HepG2 (cell line): Measurements from ENCODE around the gene ATRIP. TPM values are rescaled to one million over a fixed set of nuclear protein-coding genes. Genes with fewer than 3 reads are reported as not detected.

Experiments
- BCLAF1 ChIP-seq: fragments of 450-650 bp; IDR thresholded peaks from 2 replicates; pipeline ENCODE4 v1.6.1; 2017; ENCODE audit warnings: mild to moderate bottlenecking
- CHCHD3 ChIP-seq: sonication (generic); formaldehyde crosslinking; IDR thresholded peaks from 2 replicates; pipeline ENCODE4 v1.8.0; 2022; ENCODE audit warnings: mild to moderate bottlenecking, missing genetic modification reagents, moderate library complexity
- EHMT2 ChIP-seq: fragments of 200-600 bp; sonication (generic); IDR thresholded peaks from 2 replicates; pipeline ENCODE4 v1.7.0; 2017; ENCODE audit warnings: antibody characterized with exemption, low read depth, low read length, borderline replicate concordance
- NCOA2 ChIP-seq: sonication (generic); formaldehyde crosslinking; IDR thresholded peaks from 2 replicates; pipeline ENCODE4 v1.8.0; 2022; ENCODE audit warnings: inconsistent platforms
- NR1H2 ChIP-seq: sonication (generic); formaldehyde crosslinking; IDR thresholded peaks from 2 replicates; pipeline ENCODE4 v1.8.1; 2022; ENCODE audit warnings: low read depth, missing genetic modification reagents, borderline replicate concordance
- RARA ChIP-seq: IDR thresholded peaks from 2 replicates; pipeline ENCODE4 v1.6.1; 2016; ENCODE audit warnings: missing genetic modification reagents, missing compliant biosample characterization
- RFXANK ChIP-seq: IDR thresholded peaks from 2 replicates; pipeline ENCODE4 v1.6.1; 2016
- RFXAP ChIP-seq: sonication (generic); formaldehyde crosslinking; IDR thresholded peaks from 2 replicates; pipeline ENCODE4 v1.4.0; 2020; ENCODE audit warnings: missing genetic modification reagents, borderline replicate concordance
- SALL1 ChIP-seq: sonication (generic); formaldehyde crosslinking; IDR thresholded peaks from 2 replicates; pipeline ENCODE4 v1.8.0; 2022; ENCODE audit warnings: mild to moderate bottlenecking, missing genetic modification reagents
- TGIF2 ChIP-seq: IDR thresholded peaks from 2 replicates; pipeline ENCODE4 v1.6.1; 2016; ENCODE audit warnings: control low read depth, missing compliant biosample characterization
- YY1 ChIP-seq: IDR thresholded peaks from 2 replicates; pipeline ENCODE4 v1.6.1; 2011; ENCODE audit warnings: low read length, low read depth, moderate library complexity, mild to moderate bottlenecking; ENCODE audit not compliant: insufficient read depth, insufficient replicate concordance
- ZBTB33 ChIP-seq: sonication (generic); formaldehyde crosslinking; IDR thresholded peaks from 2 replicates; pipeline ENCODE4 v1.4.0; 2020; ENCODE audit warnings: missing genetic modification reagents
- ZFAT ChIP-seq: sonication (generic); formaldehyde crosslinking; conservative IDR thresholded peaks from 2 replicates; pipeline ENCODE4 v1.8.1; 2023; ENCODE audit warnings: missing genetic modification reagents, inconsistent platforms
- ZNF235 ChIP-seq: sonication (generic); formaldehyde crosslinking; IDR thresholded peaks from 2 replicates; pipeline ENCODE4 v1.8.1; 2023; ENCODE audit warnings: mild to moderate bottlenecking, missing genetic modification reagents, borderline replicate concordance
- ZNF678 ChIP-seq: sonication (generic); formaldehyde crosslinking; IDR thresholded peaks from 2 replicates; pipeline ENCODE4 v1.4.0; 2020; ENCODE audit warnings: mild to moderate bottlenecking, missing genetic modification reagents
- ZSCAN20 ChIP-seq: sonication (generic); formaldehyde crosslinking; IDR thresholded peaks from 2 replicates; pipeline ENCODE4 v1.4.0; 2020; ENCODE audit warnings: missing genetic modification reagents, mild to moderate bottlenecking, borderline replicate concordance
- polyA plus RNA-seq, 8 experiments: library from polyadenylated mRNA; depleted of rRNA in 3 of 8; stranded (reverse) in 7 of 8; unstranded in 1 of 8; fragments of >200 nt; fragmentation: Illumina TruSeq in 4 of 8; extraction: Trizol in 4 of 8; gene quantifications; 2 replicates each; pipeline versions ENCODE4 v1.2.1 to v1.2.3, GENCODE V29; 2011 to 2016; ENCODE audit warnings: low read depth in 4 of 8, missing spikeins in 1 of 8, mixed read lengths in 1 of 8; ENCODE audit not compliant: insufficient read depth in 1 of 8
- total RNA-seq, 5 experiments: library from RNA; depleted of rRNA; stranded (reverse); fragments of >200 nt; fragmentation: Illumina TruSeq; extraction: Trizol; gene quantifications; 2 replicates each; pipeline ENCODE4 v1.2.3, GENCODE V29; 2016; ENCODE audit warnings: low read depth in 1 of 5
- TF ChIP-seq, protein P1 (sequence below): sonication (generic); formaldehyde crosslinking; IDR thresholded peaks from 2 replicates; pipeline ENCODE4 v1.4.0; 2020; ENCODE audit warnings: missing genetic modification reagents, borderline replicate concordance
- TF ChIP-seq, protein P2 (sequence below): sonication (generic); formaldehyde crosslinking; IDR thresholded peaks from 2 replicates; pipeline ENCODE4 v1.5.0; 2020; ENCODE audit warnings: missing genetic modification reagents

The ATRIP gene
- total and polyA plus RNA-seq, 2 of the 13 experiments (the other 11 are each of a cell fraction or from before 2014, with no cell fraction given): 5.1 to 12.5 TPM

GRCh38 chr3:48472923-48473616 lies 26.5 kb downstream of the ATRIP start (continued):
- TF ChIP-seq ZBTB33 (CRISPR knock-in tag) (no peak; the same call in 1 of the 2 replicates), YY1 (peak; percentile 66), RFXANK (no peak), CHCHD3 (CRISPR knock-in tag) (no peak), ZSCAN20 (CRISPR knock-in tag) (no peak), NCOA2 (CRISPR knock-in tag) (peak; percentile 44), BCLAF1 (no peak), EHMT2 (no peak), RARA (CRISPR knock-in tag) (peak; percentile 61), NR1H2 (CRISPR knock-in tag) (no peak), RFXAP (no peak), ZFAT (CRISPR knock-in tag) (no peak), SALL1 (CRISPR knock-in tag) (peak; percentile 87), TGIF2 (CRISPR knock-in tag) (peak; percentile 79), ZNF235 (CRISPR knock-in tag) (no peak), ZNF678 (CRISPR knock-in tag) (no peak)
- TF ChIP-seq, protein P1, sequence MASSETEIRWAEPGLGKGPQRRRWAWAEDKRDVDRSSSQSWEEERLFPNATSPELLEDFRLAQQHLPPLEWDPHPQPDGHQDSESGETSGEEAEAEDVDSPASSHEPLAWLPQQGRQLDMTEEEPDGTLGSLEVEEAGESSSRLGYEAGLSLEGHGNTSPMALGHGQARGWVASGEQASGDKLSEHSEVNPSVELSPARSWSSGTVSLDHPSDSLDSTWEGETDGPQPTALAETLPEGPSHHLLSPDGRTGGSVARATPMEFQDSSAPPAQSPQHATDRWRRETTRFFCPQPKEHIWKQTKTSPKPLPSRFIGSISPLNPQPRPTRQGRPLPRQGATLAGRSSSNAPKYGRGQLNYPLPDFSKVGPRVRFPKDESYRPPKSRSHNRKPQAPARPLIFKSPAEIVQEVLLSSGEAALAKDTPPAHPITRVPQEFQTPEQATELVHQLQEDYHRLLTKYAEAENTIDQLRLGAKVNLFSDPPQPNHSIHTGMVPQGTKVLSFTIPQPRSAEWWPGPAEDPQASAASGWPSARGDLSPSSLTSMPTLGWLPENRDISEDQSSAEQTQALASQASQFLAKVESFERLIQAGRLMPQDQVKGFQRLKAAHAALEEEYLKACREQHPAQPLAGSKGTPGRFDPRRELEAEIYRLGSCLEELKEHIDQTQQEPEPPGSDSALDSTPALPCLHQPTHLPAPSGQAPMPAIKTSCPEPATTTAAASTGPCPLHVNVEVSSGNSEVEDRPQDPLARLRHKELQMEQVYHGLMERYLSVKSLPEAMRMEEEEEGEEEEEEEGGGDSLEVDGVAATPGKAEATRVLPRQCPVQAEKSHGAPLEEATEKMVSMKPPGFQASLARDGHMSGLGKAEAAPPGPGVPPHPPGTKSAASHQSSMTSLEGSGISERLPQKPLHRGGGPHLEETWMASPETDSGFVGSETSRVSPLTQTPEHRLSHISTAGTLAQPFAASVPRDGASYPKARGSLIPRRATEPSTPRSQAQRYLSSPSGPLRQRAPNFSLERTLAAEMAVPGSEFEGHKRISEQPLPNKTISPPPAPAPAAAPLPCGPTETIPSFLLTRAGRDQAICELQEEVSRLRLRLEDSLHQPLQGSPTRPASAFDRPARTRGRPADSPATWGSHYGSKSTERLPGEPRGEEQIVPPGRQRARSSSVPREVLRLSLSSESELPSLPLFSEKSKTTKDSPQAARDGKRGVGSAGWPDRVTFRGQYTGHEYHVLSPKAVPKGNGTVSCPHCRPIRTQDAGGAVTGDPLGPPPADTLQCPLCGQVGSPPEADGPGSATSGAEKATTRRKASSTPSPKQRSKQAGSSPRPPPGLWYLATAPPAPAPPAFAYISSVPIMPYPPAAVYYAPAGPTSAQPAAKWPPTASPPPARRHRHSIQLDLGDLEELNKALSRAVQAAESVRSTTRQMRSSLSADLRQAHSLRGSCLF (CRISPR knock-in tag): no peak
- TF ChIP-seq, protein P2, sequence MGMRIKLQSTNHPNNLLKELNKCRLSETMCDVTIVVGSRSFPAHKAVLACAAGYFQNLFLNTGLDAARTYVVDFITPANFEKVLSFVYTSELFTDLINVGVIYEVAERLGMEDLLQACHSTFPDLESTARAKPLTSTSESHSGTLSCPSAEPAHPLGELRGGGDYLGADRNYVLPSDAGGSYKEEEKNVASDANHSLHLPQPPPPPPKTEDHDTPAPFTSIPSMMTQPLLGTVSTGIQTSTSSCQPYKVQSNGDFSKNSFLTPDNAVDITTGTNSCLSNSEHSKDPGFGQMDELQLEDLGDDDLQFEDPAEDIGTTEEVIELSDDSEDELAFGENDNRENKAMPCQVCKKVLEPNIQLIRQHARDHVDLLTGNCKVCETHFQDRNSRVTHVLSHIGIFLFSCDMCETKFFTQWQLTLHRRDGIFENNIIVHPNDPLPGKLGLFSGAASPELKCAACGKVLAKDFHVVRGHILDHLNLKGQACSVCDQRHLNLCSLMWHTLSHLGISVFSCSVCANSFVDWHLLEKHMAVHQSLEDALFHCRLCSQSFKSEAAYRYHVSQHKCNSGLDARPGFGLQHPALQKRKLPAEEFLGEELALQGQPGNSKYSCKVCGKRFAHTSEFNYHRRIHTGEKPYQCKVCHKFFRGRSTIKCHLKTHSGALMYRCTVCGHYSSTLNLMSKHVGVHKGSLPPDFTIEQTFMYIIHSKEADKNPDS (CRISPR knock-in tag): peak; percentile 88
